ENCODE results near the gene INPP5B.
A peak's percentile ranks its signal among the peaks of the same experiment; 100 is the strongest.
"Not testable (repeated sequence)": the region's sequence is repeated elsewhere in the genome, so short reads cannot be mapped to it uniquely, and the experiment has no call there.

The INPP5B gene

GRCh38 chr1:37946703-37947360 lies at the start of gene INPP5B:
INPP5B (minus strand) TSS chr1:37947053; CDS start chr1:37946308, 745 bp downstream.
- peak; percentile 50 for DNase-seq

- no peak for DNase-seq
Measured at GRCh38 chr1:37995751-37996345, 49.0 kb upstream of the INPP5B start.

- DNase-seq: no peak
Measured at GRCh38 chr1:37994886-37995566, 48.2 kb upstream of the INPP5B start.

- peak; percentile 32 for DNase-seq
Measured at GRCh38 chr1:37989361-37989930, 42.6 kb upstream of the INPP5B start.

- no peak for DNase-seq
Measured at GRCh38 chr1:37987679-37988078, 40.8 kb upstream of the INPP5B start.

GRCh38 chr1:37983546-37983945 lies 36.7 kb upstream of the INPP5B start:
- DNase-seq: no peak

GRCh38 chr1:37978541-37978940 lies 31.7 kb upstream of the INPP5B start:
- DNase-seq: no peak

GRCh38 chr1:37975083-37975482 lies 28.2 kb upstream of the INPP5B start:
- not testable (repeated sequence) for DNase-seq

- DNase-seq: no peak
Measured at GRCh38 chr1:37974567-37974966, 27.7 kb upstream of the INPP5B start.

GRCh38 chr1:37973684-37974083 lies 26.8 kb upstream of the INPP5B start:
- DNase-seq: not testable (repeated sequence)

- DNase-seq: no peak
Measured at GRCh38 chr1:37965301-37965700, 18.4 kb upstream of the INPP5B start.

GRCh38 chr1:37964106-37964505 lies 17.3 kb upstream of the INPP5B start:
- DNase-seq: not testable (repeated sequence)

GRCh38 chr1:37958690-37959089 lies 11.8 kb upstream of the INPP5B start:
- DNase-seq: no peak

- no peak for DNase-seq
Measured at GRCh38 chr1:37955685-37956084, 8.8 kb upstream of the INPP5B start.

GRCh38 chr1:37954316-37954971 lies 7.6 kb upstream of the INPP5B start:
- no peak for DNase-seq

GRCh38 chr1:37952738-37953137 lies 5.9 kb upstream of the INPP5B start:
- no peak for DNase-seq

- DNase-seq: no peak
Measured at GRCh38 chr1:37951783-37952624, 5.2 kb upstream of the INPP5B start.

- DNase-seq: no peak
Measured at GRCh38 chr1:37951041-37951782, 4.4 kb upstream of the INPP5B start.

GRCh38 chr1:37949524-37950152 lies 2.8 kb upstream of the INPP5B start:
- DNase-seq: no peak

- DNase-seq: no peak
Measured at GRCh38 chr1:37948841-37949240, 2.0 kb upstream of the INPP5B start.

- DNase-seq: no peak
Measured at GRCh38 chr1:37948166-37948565, 1.3 kb upstream of the INPP5B start.
